NB4 (cell line): ENCODE measurements around the gene AIMP1.

Source experiments
- DNase-seq: peaks from one replicate; pipeline ENCODE4 v3.0.0; 2010; ENCODE audit warnings: low read depth
- H3K4me3 ChIP-seq: one replicate; pipeline ENCODE4 v1.5.1; 2011; ENCODE audit warnings: mild to moderate bottlenecking, low read depth, low read length, moderate library complexity
- CTCF ChIP-seq: IDR thresholded peaks from one replicate; pipeline ENCODE4 v1.5.1; 2012; ENCODE audit warnings: low read depth, low read length
- MAX ChIP-seq: IDR thresholded peaks from 2 replicates; pipeline ENCODE4 v1.6.1; 2011; ENCODE audit warnings: low read depth, low read length
- MYC ChIP-seq: IDR thresholded peaks from 2 replicates; pipeline ENCODE4 v1.6.1; 2011; ENCODE audit warnings: low read depth, low read length
- POLR2A ChIP-seq: IDR thresholded peaks from 2 replicates; pipeline ENCODE4 v1.6.1; 2011; ENCODE audit warnings: mild to moderate bottlenecking; ENCODE audit not compliant: insufficient read length; ENCODE audit errors: extremely low read depth

Gene AIMP1

GRCh38 chr4:106336618-106337017, 20.3 kb downstream of the AIMP1 start:
- DNase-seq = no peak
- TF ChIP-seq MYC (no peak), CTCF (no peak), POLR2A (no peak), MAX (no peak)
- H3K4me3 ChIP-seq = no peak overlapping the region

GRCh38 chr4:106337916-106338315, 21.6 kb downstream of the AIMP1 start:
- TF ChIP-seq MAX (no peak), MYC (no peak), CTCF (no peak), POLR2A (no peak)
- no peak for DNase-seq
- no peak overlapping the region for H3K4me3 ChIP-seq

GRCh38 chr4:106338671-106339070, 22.3 kb downstream of the AIMP1 start:
- TF ChIP-seq MYC (no peak), POLR2A (no peak), MAX (no peak), CTCF (no peak)
- H3K4me3 ChIP-seq = no peak overlapping the region
- DNase-seq = no peak

- no peak for DNase-seq
- TF ChIP-seq POLR2A (no peak), MYC (no peak)
- H3K4me3 ChIP-seq = no peak overlapping the region
Observed at GRCh38 chr4:106339431-106339830, 23.1 kb downstream of the AIMP1 start.

- H3K4me3 ChIP-seq = no peak overlapping the region
- TF ChIP-seq MAX = no peak
- TF ChIP-seq MYC = no peak
- no peak for TF ChIP-seq POLR2A
- no peak for TF ChIP-seq CTCF
- DNase-seq = no peak
Observed at GRCh38 chr4:106340774-106341173, 24.4 kb downstream of the AIMP1 start.

GRCh38 chr4:106343865-106344646, 27.7 kb downstream of the AIMP1 start:
- no peak for TF ChIP-seq CTCF
- no peak for TF ChIP-seq MAX
- no peak for TF ChIP-seq MYC
- no peak for TF ChIP-seq POLR2A
- no peak overlapping the region for H3K4me3 ChIP-seq
- DNase-seq = no peak
